Prostate gland (tissue), 2 donors: ENCODE measurements around the gene SPINK1.

ENCODE experiments used
- POLR2AphosphoS5 ChIP-seq: sonication (generic); formaldehyde crosslinking; IDR thresholded peaks from one replicate; pipeline ENCODE4 v1.6.1; 2017; ENCODE audit warnings: antibody characterized with exemption
- TF ChIP-seq, protein P1 (sequence below), 4 experiments: fragments of 200-600 bp in 2 of 4; fragments of 450-650 bp in 2 of 4; sonication (generic) in 2 of 4; IDR thresholded peaks; 1 replicate in 3 of 4; 2 replicates in 1 of 4; pipeline ENCODE4 v1.5.1; 2016 to 2019; ENCODE audit warnings: antibody characterized with exemption in 4 of 4, mild to moderate bottlenecking in 2 of 4, moderate library complexity in 2 of 4

DNA sequence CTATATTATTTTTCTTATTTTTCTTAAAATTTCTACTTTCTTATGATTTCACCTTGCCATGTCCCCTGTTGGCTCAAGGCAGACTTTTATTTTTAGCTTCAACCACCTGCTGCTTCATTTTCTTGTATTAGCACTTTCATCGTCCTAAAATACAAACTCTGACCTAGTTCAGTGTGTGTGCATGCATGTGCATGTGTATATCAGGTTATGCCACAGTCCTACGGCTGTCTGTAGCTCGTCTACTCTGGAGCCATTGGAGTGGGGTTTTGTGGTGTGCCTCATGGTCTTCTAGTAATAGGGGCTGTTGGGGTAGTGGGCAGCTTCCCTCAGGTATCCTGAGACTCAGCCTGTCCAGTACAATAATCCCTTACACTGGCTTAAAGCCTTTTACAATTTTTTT is 13.4 kb upstream of the SPINK1 start:
- TF ChIP-seq, protein P1, sequence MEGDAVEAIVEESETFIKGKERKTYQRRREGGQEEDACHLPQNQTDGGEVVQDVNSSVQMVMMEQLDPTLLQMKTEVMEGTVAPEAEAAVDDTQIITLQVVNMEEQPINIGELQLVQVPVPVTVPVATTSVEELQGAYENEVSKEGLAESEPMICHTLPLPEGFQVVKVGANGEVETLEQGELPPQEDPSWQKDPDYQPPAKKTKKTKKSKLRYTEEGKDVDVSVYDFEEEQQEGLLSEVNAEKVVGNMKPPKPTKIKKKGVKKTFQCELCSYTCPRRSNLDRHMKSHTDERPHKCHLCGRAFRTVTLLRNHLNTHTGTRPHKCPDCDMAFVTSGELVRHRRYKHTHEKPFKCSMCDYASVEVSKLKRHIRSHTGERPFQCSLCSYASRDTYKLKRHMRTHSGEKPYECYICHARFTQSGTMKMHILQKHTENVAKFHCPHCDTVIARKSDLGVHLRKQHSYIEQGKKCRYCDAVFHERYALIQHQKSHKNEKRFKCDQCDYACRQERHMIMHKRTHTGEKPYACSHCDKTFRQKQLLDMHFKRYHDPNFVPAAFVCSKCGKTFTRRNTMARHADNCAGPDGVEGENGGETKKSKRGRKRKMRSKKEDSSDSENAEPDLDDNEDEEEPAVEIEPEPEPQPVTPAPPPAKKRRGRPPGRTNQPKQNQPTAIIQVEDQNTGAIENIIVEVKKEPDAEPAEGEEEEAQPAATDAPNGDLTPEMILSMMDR (IDR thresholded peaks at IDR 0.05), result no peak
- no peak for TF ChIP-seq POLR2AphosphoS5
